Mucosa of descending colon (tissue), 3 donors: ENCODE data around the gene REPS2. TPM values are rescaled to one million over a fixed set of nuclear protein-coding genes. Genes with fewer than 3 reads are reported as not detected.
A peak's percentile ranks its signal among the peaks of the same experiment; 100 is the strongest.

Experiments used
- ATAC-seq: fragments of 200-7000 bp; cut with Tn5 transposase; one replicate; pipeline ENCODE4 v1.9.1; 2020; ENCODE audit warnings: mild to moderate bottlenecking, moderate library complexity
- DNase-seq, 3 donors: peaks; one replicate each; pipeline ENCODE4 v3.0.0-alpha.2; 2020
- H3K36me3 ChIP-seq: fragments of 200-600 bp; one replicate; pipeline ENCODE4 v1.8.0; 2021; ENCODE audit warnings: low read depth, mild to moderate bottlenecking
- H3K4me1 ChIP-seq: fragments of 200-600 bp; one replicate; pipeline ENCODE4 v1.8.0; 2021; ENCODE audit warnings: low read depth, mild to moderate bottlenecking
- H3K4me3 ChIP-seq: fragments of 200-600 bp; one replicate; pipeline ENCODE4 v1.8.0; 2021; ENCODE audit warnings: mild to moderate bottlenecking
- H3K9me3 ChIP-seq: fragments of 200-600 bp; one replicate; pipeline ENCODE4 v1.8.0; 2021; ENCODE audit warnings: mild to moderate bottlenecking
- intact Hi-C, 2 donors: fragments of 100-400 bp; cut with DNase I in 1 of 2; cut with micrococcal nuclease in 1 of 2; formaldehyde crosslinking; loops; one replicate each; pipeline versions ENCODE4 v1.11.0 to v1.11.1; 2022; cut with DNase I, micrococcal nuclease
- total RNA-seq, 3 donors: library from RNA; stranded (reverse); fragmentation: NEBNext Ultra II Directional in 2 of 3; extraction: Animal tissue kit (Norgen Biotek cat#: 25700) in 2 of 3; gene quantifications; one replicate each; pipeline versions ENCODE4 v1.2.1 to v1.2.4, GENCODE V29; 2021 to 2023
- TF ChIP-seq, protein P1 (sequence below): fragments of 200-600 bp; IDR thresholded peaks from one replicate; pipeline ENCODE4 v1.8.0; 2022; ENCODE audit warnings: antibody characterized with exemption, mild to moderate bottlenecking
- donor health status: DM: no; HTN: no; CAD: no; lungs with moderate emphysema.
- donor health status: DM: no; HTN: no; CAD: no.
- donor health status: DM: no; HTN: yes; CAD: no.

Gene REPS2
- total RNA-seq, 3 donors from 2014 or later: 12.7 to 19.6 (median 17.2) TPM

DNA sequence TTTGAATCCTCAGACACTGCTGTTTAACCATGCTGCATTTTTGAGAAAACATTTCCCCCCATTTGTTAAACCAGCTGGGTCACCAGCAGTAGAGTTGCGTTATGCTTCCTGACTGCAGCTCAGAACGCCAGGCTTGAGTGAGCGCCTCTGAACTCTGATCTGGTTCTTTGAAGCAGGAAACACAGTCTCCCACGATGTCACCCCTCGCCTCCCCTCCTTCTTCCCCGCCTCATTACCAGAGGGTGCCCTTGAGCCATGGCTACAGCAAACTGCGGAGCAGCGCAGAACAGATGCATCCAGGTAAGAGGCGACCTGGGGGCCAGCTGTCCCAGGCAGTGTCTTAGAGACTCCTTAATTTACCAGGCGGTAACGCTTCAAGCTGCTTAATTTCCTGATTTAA, 78.4 kb downstream of the REPS2 start:
- Histone ChIP-seq H3K36me3 (no peaks in the 10 kb centered on the region), H3K4me1 (no peaks in the 10 kb centered on the region), H3K4me3 (no peak overlapping the region), H3K9me3 (no peaks in the 10 kb centered on the region)
- TF ChIP-seq, protein P1, sequence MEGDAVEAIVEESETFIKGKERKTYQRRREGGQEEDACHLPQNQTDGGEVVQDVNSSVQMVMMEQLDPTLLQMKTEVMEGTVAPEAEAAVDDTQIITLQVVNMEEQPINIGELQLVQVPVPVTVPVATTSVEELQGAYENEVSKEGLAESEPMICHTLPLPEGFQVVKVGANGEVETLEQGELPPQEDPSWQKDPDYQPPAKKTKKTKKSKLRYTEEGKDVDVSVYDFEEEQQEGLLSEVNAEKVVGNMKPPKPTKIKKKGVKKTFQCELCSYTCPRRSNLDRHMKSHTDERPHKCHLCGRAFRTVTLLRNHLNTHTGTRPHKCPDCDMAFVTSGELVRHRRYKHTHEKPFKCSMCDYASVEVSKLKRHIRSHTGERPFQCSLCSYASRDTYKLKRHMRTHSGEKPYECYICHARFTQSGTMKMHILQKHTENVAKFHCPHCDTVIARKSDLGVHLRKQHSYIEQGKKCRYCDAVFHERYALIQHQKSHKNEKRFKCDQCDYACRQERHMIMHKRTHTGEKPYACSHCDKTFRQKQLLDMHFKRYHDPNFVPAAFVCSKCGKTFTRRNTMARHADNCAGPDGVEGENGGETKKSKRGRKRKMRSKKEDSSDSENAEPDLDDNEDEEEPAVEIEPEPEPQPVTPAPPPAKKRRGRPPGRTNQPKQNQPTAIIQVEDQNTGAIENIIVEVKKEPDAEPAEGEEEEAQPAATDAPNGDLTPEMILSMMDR: no peak
- DNase-seq: peak; percentile 48 to 58 (median 52)
- intact Hi-C loops: no loop called here
- peak; percentile 88 for ATAC-seq

DNA sequence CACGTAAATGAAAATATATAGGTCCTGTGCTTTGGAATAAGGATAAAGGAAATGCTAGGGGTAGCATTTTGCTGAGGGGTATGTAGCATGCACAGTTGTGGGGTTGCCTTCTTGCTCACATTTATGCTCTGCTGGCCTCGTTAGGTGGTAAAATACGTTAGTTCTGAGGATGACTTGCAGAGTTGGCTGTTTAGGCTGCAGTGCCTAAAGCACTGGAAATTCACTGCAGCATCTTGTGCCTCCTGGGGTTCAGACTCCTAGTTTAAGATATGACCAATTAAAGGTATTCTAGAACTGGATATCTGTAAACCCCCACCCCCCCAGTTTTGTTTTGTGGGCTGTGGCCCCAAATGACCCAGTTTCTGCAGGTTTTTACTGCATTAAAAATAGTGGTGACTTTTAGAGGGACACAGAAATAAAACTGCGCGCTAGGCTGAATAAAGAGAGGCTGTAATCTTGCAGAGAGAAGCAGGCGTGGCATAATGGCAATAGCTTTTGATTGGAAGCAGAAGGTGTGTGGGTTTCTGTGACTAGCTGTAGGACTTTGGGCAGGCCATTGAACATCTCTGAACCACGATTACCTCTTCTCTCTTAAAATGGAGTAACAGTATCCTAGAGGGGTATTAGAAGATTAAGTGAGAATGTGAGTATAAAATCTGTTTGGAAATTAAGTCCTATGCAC, 79.3 kb downstream of the REPS2 start:
- no peaks in the 10 kb centered on the region for H3K4me1 ChIP-seq
- H3K36me3 ChIP-seq: no peaks in the 10 kb centered on the region
- ATAC-seq (peak; percentile 64), DNase-seq (peak in 1 of 3 donors; percentile 23)
- H3K9me3 ChIP-seq: no peaks in the 10 kb centered on the region
- intact Hi-C loops: no loop called here
- H3K4me3 ChIP-seq: no peak overlapping the region
- TF ChIP-seq, protein P1: no peak

DNA sequence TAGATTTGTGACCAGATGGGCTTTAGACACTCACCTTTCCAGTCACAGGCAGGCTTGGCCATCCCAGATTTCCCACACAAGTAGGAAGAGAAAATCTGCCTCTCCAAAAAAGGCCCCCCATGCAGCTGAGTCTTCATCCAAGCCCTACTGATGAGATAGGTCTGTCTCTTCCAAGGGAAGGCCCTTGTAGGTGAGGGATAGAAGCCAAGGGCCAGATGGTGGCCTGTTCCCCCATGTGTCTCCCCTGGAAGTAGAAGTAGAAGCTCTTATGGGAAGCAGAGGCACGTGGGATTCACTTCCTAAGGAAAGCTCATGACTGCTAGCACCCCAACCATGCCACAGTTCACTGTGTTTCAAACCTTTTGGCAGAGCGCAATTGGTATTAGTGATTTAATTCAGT, 81.5 kb downstream of the REPS2 start:
- TF ChIP-seq, protein P1: no peak
- Histone ChIP-seq H3K9me3 (no peaks in the 10 kb centered on the region), H3K36me3 (no peaks in the 10 kb centered on the region), H3K4me1 (no peaks in the 10 kb centered on the region), H3K4me3 (no peak overlapping the region)
- intact Hi-C loops: no loop called here
- no peak for DNase-seq
- ATAC-seq: no peak

DNA sequence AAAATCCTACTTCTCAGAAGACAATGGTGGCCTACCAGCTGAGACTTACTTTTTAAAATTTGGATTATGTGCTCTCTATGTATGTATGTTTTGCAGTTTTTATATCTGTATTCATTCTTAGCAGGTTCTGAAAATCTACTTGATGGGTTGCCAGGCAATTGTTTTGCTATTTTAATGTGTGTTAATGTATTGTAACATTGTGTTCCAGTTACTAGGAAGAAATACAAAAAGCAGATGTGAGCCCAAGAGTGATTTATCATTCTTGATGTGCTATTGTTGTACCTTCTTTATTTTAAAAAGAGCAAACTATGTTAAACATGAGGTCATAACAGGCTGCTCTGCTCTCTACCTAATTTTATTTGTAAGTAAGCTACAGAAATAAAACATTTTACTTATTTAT, 81.9 kb downstream of the REPS2 start:
- TF ChIP-seq, protein P1: no peak
- ATAC-seq (no peak), DNase-seq (no peak)
- no peaks in the 10 kb centered on the region for H3K9me3 ChIP-seq
- intact Hi-C loops: no loop called here
- H3K4me3 ChIP-seq: no peak overlapping the region
- no peaks in the 10 kb centered on the region for H3K4me1 ChIP-seq
- H3K36me3 ChIP-seq: no peaks in the 10 kb centered on the region

DNA sequence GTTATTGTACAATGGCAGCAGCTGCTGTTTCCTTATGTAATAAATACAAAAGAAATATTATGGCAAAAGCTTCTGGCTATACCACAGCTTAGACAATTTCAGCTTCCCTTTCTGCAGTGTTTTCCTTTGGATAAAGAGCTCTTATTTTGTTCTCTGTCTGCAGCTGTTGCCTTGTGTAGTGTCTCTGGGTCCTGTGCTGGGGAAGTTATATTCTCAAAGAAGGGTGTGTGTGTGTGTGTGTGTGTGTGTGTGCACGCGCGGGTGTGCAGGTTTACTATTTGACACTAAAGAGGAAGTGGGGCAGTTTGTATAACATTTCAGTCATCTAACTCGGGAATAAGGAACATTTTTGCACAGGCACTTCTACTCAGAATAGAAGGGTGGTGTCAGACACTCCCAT, 83.6 kb downstream of the REPS2 start:
- H3K4me3 ChIP-seq: no peak overlapping the region
- H3K4me1 ChIP-seq: no peaks in the 10 kb centered on the region
- TF ChIP-seq, protein P1: no peak
- no peaks in the 10 kb centered on the region for H3K36me3 ChIP-seq
- no peaks in the 10 kb centered on the region for H3K9me3 ChIP-seq
- intact Hi-C loops: loop anchor here in 1 of 2 donors (10.0 kb wide), 1 partner anchor 145 kb away; no protein-coding TSS in a partner anchor
- DNase-seq: peak in 1 of 3 donors; percentile 36
- peak; percentile 68 for ATAC-seq
